AG09309 (cell line): ENCODE results near the gene TACR2.

ENCODE experiments used
- DNase-seq: peaks from one replicate; pipeline ENCODE4 v3.0.0-alpha.2; 2010; ENCODE audit warnings: low read depth
- H3K4me3 ChIP-seq: 2 replicates; pipeline ENCODE4 v1.5.1; 2011; ENCODE audit warnings: mild to moderate bottlenecking, low read depth, low read length, moderate library complexity; ENCODE audit not compliant: control insufficient read depth
- TF ChIP-seq, protein P1 (sequence below): IDR thresholded peaks from 2 replicates; pipeline ENCODE4 v1.5.1; 2011; ENCODE audit warnings: mild to moderate bottlenecking, low read depth, low read length, inconsistent platforms; ENCODE audit not compliant: insufficient read depth, control insufficient read depth; ENCODE audit errors: missing control alignments

TACR2 gene

GRCh38 chr10:69416695-69417094 is at the start of gene TACR2:
TSS of gene TACR2 (minus strand) at chr10:69416918. CDS start at chr10:69416323, 595 bp downstream.
- no peak for DNase-seq
- TF ChIP-seq, protein P1, sequence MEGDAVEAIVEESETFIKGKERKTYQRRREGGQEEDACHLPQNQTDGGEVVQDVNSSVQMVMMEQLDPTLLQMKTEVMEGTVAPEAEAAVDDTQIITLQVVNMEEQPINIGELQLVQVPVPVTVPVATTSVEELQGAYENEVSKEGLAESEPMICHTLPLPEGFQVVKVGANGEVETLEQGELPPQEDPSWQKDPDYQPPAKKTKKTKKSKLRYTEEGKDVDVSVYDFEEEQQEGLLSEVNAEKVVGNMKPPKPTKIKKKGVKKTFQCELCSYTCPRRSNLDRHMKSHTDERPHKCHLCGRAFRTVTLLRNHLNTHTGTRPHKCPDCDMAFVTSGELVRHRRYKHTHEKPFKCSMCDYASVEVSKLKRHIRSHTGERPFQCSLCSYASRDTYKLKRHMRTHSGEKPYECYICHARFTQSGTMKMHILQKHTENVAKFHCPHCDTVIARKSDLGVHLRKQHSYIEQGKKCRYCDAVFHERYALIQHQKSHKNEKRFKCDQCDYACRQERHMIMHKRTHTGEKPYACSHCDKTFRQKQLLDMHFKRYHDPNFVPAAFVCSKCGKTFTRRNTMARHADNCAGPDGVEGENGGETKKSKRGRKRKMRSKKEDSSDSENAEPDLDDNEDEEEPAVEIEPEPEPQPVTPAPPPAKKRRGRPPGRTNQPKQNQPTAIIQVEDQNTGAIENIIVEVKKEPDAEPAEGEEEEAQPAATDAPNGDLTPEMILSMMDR, result no peak
- H3K4me3 ChIP-seq, result no peak within 1 kb of the TSS

GRCh38 chr10:69466158-69466490 is 49.4 kb upstream of the TACR2 start:
- H3K4me3 ChIP-seq, result no peak overlapping the region
- TF ChIP-seq, protein P1, result no peak
- DNase-seq, result no peak

- DNase-seq, result no peak
- TF ChIP-seq, protein P1, result no peak
- no peak overlapping the region for H3K4me3 ChIP-seq
Observed at GRCh38 chr10:69465457-69466157, 48.9 kb upstream of the TACR2 start.

GRCh38 chr10:69464801-69465401 is 48.2 kb upstream of the TACR2 start:
- H3K4me3 ChIP-seq, result no peak overlapping the region
- DNase-seq, result no peak
- TF ChIP-seq, protein P1, result no peak

DNA sequence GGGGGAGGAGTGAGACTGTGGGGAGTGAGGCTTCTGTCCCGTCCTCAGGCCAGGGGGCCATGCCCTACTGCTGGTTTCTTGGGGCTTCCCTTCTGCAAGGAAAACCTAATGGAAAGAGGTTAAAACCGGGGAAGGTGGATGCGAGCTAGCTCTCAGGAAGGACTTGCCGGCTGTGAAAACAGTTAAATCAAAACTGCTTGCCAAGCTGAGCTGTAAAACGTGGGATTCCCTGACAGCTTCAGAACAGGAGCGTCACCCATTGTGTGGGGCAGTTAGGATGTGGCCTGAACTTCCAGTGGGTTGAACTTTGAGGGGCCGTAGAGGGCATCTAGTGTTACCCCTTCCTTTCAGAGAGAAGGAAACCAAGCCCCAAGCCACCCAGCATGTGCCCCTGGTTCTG is 47.7 kb upstream of the TACR2 start:
- TF ChIP-seq, protein P1, result no peak
- H3K4me3 ChIP-seq, result no peak overlapping the region
- no peak for DNase-seq

DNA sequence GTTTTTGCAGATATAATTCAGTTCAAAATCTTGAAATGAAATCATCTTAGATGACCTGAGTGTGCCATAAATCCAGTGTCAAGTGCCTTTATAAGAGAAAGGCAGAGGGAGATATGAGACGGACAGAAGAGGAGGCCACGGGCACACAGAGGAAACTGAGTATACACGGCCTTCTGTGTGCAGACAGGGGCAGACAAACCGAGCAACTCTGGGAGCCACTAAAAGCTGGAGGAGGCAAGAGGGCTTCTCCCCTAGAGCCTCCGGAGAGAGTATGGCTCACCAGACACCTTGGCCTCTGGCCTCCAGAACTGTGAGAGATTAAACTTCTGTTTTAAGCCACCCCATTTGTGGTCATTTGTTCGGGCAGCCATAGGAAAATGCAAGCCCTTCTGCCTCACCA is 47.2 kb upstream of the TACR2 start:
- TF ChIP-seq, protein P1, result no peak

More for the DNA sequence above, 47.2 kb upstream of the TACR2 start:
- no peak for DNase-seq
- no peak overlapping the region for H3K4me3 ChIP-seq
